Body of pancreas (tissue), 4 donors: ENCODE results near the gene TMEM50A. TPM values are rescaled to one million over a fixed set of nuclear protein-coding genes. Genes with fewer than 3 reads are reported as not detected.
A peak's percentile ranks its signal among the peaks of the same experiment; 100 is the strongest.
"Not testable (repeated sequence)": the region's sequence is repeated elsewhere in the genome, so short reads cannot be mapped to it uniquely, and the experiment has no call there.

Experiments used
- ATAC-seq: fragments of 150-250 bp; one replicate; pipeline ENCODE4 v1.9.1; 2016
- DNase-seq, 4 donors: peaks; one replicate each; pipeline ENCODE4 v3.0.0-alpha.2; 2019
- H3K27ac ChIP-seq, 4 donors: fragments of 200-600 bp; sonication (generic); 1 replicate in 3 of 4; 2 replicates in 1 of 4; pipeline versions ENCODE4 v1.5.1 to v1.6.1; 2016 to 2019; ENCODE audit warnings: mild to moderate bottlenecking in 1 of 4, mixed read lengths in 1 of 4, moderate library complexity in 1 of 4
- H3K27me3 ChIP-seq, 2 donors: fragments of 200-600 bp; sonication (generic); one replicate each; pipeline ENCODE4 v1.6.0; 2016; ENCODE audit warnings: mild to moderate bottlenecking in 1 of 2
- H3K36me3 ChIP-seq, 2 donors: fragments of 200-600 bp; sonication (generic); replicated peaks in 1 of 2; 2 replicates each; pipeline ENCODE4 v1.5.1; 2016; ENCODE audit warnings: low read depth in 2 of 2; ENCODE audit not compliant: insufficient read depth in 1 of 2
- H3K4me1 ChIP-seq: fragments of 200-600 bp; sonication (generic); one replicate; pipeline ENCODE4 v1.6.0; 2016
- H3K4me3 ChIP-seq, 2 donors: fragments of 200-600 bp; sonication (generic); 1 replicate in 1 of 2; 2 replicates in 1 of 2; pipeline ENCODE4 v1.5.1; 2016 to 2019
- H3K9me3 ChIP-seq, 3 donors: fragments of 200-600 bp; sonication (generic); 1 replicate in 2 of 3; 2 replicates in 1 of 3; pipeline ENCODE4 v1.5.1; 2016
- POLR2A ChIP-seq, 3 donors: fragments of 450-650 bp; IDR thresholded peaks; one replicate each; pipeline ENCODE4 v1.6.1; 2016; ENCODE audit warnings: antibody characterized with exemption in 3 of 3, mild to moderate bottlenecking in 2 of 3
- WGBS, 2 donors: methylation state at CpG; one replicate each; pipeline ENCODE4 v1.1.5; 2017; 5-methylcytosine and 5-hydroxymethylcytosine counted together
- intact Hi-C: fragments of 100-400 bp; cut with DNase I; formaldehyde crosslinking; loops from one replicate; pipeline ENCODE4 v1.15.1; 2023
- total RNA-seq, 2 donors: library from RNA; depleted of rRNA; stranded (reverse); fragments of >200 nt; gene quantifications; one replicate each; pipeline ENCODE4 v1.1.0, GENCODE V29; 2016
- TF ChIP-seq, protein P1 (sequence below), 7 experiments: fragments of 450-650 bp in 4 of 7; fragments of 200-600 bp in 3 of 7; sonication (generic) in 3 of 7; IDR thresholded peaks; one replicate each; pipeline ENCODE4 v1.5.1; 2016 to 2019; ENCODE audit warnings: antibody characterized with exemption in 7 of 7

The TMEM50A gene
- total RNA-seq, 2 donors from 2014 or later = 38.4 to 57.7 TPM

DNA sequence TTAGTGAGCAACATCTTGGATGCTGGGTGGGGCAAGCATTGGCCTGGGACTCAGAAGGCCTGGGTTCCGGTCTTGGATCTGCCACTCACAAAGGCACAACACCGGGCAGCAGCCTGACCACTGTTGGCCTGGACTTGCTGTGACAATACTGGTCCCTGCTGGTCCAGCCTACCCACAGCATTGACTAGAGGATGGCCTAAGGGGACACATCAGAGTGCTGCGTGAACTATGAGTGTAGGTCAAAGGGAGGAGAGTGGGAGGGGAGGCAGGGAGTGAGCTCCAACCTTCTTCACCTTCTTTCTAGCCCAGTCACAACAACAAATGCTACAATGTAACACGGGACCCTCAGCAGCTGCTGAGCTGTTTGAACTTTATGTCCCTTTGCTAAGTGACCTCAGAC lies 31.1 kb downstream of the TMEM50A start:
- no peaks in the 10 kb centered on the region for H3K9me3 ChIP-seq
- 78 to 81% methylated on average over 4 of the region's 4 CpGs for WGBS, 2 donors
- H3K4me3 ChIP-seq = no peak overlapping the region
- DNase-seq = no peak
- TF ChIP-seq POLR2A (IDR thresholded peaks at IDR 0.05) = no peak
- TF ChIP-seq, protein P1, sequence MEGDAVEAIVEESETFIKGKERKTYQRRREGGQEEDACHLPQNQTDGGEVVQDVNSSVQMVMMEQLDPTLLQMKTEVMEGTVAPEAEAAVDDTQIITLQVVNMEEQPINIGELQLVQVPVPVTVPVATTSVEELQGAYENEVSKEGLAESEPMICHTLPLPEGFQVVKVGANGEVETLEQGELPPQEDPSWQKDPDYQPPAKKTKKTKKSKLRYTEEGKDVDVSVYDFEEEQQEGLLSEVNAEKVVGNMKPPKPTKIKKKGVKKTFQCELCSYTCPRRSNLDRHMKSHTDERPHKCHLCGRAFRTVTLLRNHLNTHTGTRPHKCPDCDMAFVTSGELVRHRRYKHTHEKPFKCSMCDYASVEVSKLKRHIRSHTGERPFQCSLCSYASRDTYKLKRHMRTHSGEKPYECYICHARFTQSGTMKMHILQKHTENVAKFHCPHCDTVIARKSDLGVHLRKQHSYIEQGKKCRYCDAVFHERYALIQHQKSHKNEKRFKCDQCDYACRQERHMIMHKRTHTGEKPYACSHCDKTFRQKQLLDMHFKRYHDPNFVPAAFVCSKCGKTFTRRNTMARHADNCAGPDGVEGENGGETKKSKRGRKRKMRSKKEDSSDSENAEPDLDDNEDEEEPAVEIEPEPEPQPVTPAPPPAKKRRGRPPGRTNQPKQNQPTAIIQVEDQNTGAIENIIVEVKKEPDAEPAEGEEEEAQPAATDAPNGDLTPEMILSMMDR (IDR thresholded peaks at IDR 0.05) = no peak
- no peaks in the 10 kb centered on the region for H3K36me3 ChIP-seq
- no peak for ATAC-seq
- no peak overlapping the region for H3K27ac ChIP-seq
- H3K4me1 ChIP-seq = no peaks in the 10 kb centered on the region
- intact Hi-C loops = no loop called here
- H3K27me3 ChIP-seq = no peaks in the 10 kb centered on the region

- H3K27ac ChIP-seq, H3K4me1 ChIP-seq, H3K27me3 ChIP-seq, H3K9me3 ChIP-seq, ATAC-seq, H3K4me3 ChIP-seq, intact Hi-C loops, H3K36me3 ChIP-seq, DNase-seq: not testable (repeated sequence)
- 82 to 93% methylated on average over 12 of the region's 12 CpGs for WGBS, 2 donors
Measured at GRCh38 chr1:25369691-25370271, 31.6 kb downstream of the TMEM50A start.

GRCh38 chr1:25371757-25372156 lies 33.6 kb downstream of the TMEM50A start:
- ATAC-seq, H3K36me3 ChIP-seq, intact Hi-C loops, H3K4me3 ChIP-seq, H3K9me3 ChIP-seq, DNase-seq, H3K4me1 ChIP-seq, H3K27me3 ChIP-seq, H3K27ac ChIP-seq: not testable (repeated sequence)
- 80% methylated on average over 7 of the region's 7 CpGs for WGBS, 2 donors

- H3K9me3 ChIP-seq, H3K4me3 ChIP-seq, intact Hi-C loops, ATAC-seq, H3K27me3 ChIP-seq, DNase-seq, H3K27ac ChIP-seq, H3K4me1 ChIP-seq, H3K36me3 ChIP-seq: not testable (repeated sequence)
- WGBS, 2 donors = 64 to 77% methylated on average over 3 of the region's 3 CpGs
Measured at GRCh38 chr1:25378367-25378766, 40.2 kb downstream of the TMEM50A start.

DNA sequence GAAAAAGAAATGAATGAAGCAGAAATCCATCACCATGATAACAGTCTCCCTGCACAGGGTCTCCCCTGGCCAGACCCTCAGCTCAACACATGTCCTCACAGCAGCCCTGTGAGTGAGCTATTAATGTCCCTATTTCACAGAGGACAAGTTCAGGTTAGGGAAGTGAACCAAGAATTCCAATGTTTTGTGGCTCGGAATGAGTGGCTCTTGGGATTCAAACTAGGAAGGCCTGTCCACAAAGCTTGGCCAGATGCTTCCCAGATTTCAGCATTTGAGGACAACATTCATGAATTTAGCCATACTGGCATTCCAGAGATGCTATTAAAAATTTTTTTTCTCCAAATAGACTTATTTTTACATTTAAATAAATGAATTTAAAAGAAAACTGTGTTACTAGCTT lies 44.4 kb downstream of the TMEM50A start:
- H3K27ac ChIP-seq, H3K9me3 ChIP-seq, DNase-seq, H3K4me1 ChIP-seq, intact Hi-C loops, H3K36me3 ChIP-seq, H3K27me3 ChIP-seq, H3K4me3 ChIP-seq: not testable (repeated sequence)
- WGBS, 2 donors = 67 to 93% methylated on average over 1 of the region's 1 CpG
- peak; percentile 12 for ATAC-seq

DNA sequence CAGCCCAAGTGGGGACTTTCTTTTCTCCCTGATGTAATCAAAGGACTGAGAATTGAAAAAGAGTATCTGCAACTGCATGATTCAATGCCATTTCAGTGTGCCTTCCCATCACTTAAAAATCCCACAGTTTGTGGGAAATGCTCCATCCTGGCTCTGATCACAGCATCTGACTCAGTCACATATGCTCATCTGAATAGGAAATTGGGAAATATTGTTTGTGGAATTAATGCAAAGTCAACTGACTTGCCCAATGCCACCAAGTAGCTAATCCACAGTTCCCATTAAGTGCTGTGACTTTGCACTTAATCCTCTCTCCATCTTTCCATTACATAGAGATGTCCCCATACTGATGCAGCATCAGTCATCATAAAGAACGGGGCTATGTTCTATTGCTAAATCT lies 45.0 kb downstream of the TMEM50A start:
- H3K4me3 ChIP-seq, H3K36me3 ChIP-seq, DNase-seq, H3K9me3 ChIP-seq, H3K27ac ChIP-seq, H3K4me1 ChIP-seq, H3K27me3 ChIP-seq, ATAC-seq, intact Hi-C loops: not testable (repeated sequence)
- WGBS, 2 donors = 87 to 89% methylated on average over 1 of the region's 1 CpG

- intact Hi-C loops, H3K36me3 ChIP-seq, H3K27me3 ChIP-seq, ATAC-seq, H3K9me3 ChIP-seq, H3K4me1 ChIP-seq, H3K27ac ChIP-seq, H3K4me3 ChIP-seq, DNase-seq: not testable (repeated sequence)
- no CpG with 5 or more reads among the region's 1 CpG for WGBS, 2 donors
Measured at GRCh38 chr1:25383875-25384274, 45.7 kb downstream of the TMEM50A start.

DNA sequence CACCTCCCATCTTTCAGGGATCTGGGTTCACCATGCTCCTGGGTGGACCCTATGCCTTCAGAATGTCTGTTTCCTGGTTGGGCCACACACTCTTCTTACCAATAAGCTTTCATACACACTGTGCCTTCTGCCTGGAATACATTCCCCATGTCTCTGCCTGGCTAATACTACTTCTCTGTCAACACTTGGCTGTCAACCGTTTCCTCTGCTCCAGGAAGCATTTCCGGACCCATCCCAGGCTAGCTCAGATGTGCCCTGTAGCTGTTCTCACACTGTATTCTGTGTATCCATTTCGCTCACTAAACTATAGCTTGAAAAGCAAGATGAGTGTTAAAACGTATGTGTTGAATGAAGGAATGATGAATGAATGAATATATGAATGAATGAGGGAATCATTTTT lies 49.0 kb downstream of the TMEM50A start:
- H3K27me3 ChIP-seq, H3K4me3 ChIP-seq, H3K4me1 ChIP-seq, H3K27ac ChIP-seq, DNase-seq, H3K9me3 ChIP-seq, H3K36me3 ChIP-seq, ATAC-seq, intact Hi-C loops: not testable (repeated sequence)
- 64 to 85% methylated on average over 4 of the region's 4 CpGs for WGBS, 2 donors

DNA sequence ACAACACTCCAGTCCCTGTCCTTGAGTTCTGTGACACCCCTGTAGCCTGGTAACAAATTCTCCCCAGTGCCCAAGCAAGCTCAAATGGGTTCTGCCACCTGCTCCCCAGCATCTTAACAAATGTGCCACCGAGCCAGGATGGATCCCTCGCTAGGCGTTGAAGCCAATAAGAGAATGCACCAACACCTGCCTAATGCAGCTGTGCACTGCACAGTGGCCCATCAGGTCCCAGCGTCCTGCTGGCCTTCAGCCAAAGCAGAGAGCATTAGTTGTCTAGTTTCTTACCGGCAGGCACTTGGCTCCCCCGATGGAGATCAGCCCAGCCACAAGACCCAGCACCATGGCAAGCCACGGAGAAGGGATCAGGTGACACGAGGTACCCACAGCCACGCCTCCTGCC lies 50.6 kb downstream of the TMEM50A start:
- H3K36me3 ChIP-seq, ATAC-seq, H3K9me3 ChIP-seq, H3K4me3 ChIP-seq, H3K27me3 ChIP-seq, H3K27ac ChIP-seq, H3K4me1 ChIP-seq, intact Hi-C loops: not testable (repeated sequence)
- DNase-seq = peak in 1 of 4 donors; percentile 9
- 62% methylated on average over 7 of the region's 9 CpGs; no CpG with 5 or more reads in 1 of the 2 donors for WGBS, 2 donors

DNA sequence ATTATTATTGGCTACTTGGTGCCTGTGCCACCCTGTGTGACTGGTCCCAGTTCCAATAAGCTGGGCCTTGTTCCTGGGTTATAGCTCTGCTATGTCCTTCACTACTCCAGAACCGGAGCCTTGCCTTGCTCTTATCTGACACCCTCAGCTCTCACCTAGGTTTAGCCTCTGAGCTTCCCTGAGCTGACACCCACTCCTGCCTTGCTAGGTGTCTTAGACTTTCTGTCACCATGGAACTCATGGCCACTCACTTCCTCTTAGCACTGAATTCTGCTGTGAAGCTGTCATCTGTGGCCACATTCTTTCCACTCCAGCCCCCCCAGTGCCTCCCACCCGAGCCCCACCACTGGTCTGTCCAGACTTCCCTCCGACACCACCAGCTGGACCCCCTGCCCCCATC lies 51.6 kb downstream of the TMEM50A start:
- intact Hi-C loops, H3K9me3 ChIP-seq, ATAC-seq, H3K36me3 ChIP-seq, H3K4me3 ChIP-seq, H3K27ac ChIP-seq, DNase-seq, H3K4me1 ChIP-seq, H3K27me3 ChIP-seq: not testable (repeated sequence)
- WGBS, 2 donors = 69 to 85% methylated on average over 3 of the region's 3 CpGs
